H1 (cell line): Measurements from ENCODE around the gene KCNMA1. TPM values are rescaled to one million over a fixed set of nuclear protein-coding genes. Genes with fewer than 3 reads are reported as not detected.

Experiments
- CTCF ChIA-PET: fragments of 300-600 bp; sonication (Branson Sonifier 250); formaldehyde crosslinking; loops from one replicate; lab custom pipeline; 2021; ENCODE audit not compliant: partially characterized antibody; lab: Charles Lee
- POLR2A ChIA-PET: fragments of 300-600 bp; sonication (Branson Sonifier 250); formaldehyde crosslinking; loops from one replicate; lab custom pipeline; 2021; ENCODE audit warnings: inconsistent platforms; ENCODE audit not compliant: partially characterized antibody; lab: Charles Lee
- DNase-seq, 2 experiments: peaks; one replicate each; pipeline versions ENCODE4 v3.0.0 to v3.0.0-alpha.2; 2010 to 2022; ENCODE audit warnings: low spot score in 2 of 2, low read depth in 1 of 2, mixed read lengths in 1 of 2
- FAIRE-seq: peaks from 2 replicates; lab custom pipeline; 2011; peaks lifted over from hg19 to GRCh38; lab: Jason Lieb, UNC
- H2AFZ ChIP-seq: 2 replicates; pipeline ENCODE4 v1.8.1; 2012; ENCODE audit warnings: low read length, inconsistent platforms
- H2AK5ac ChIP-seq: 2 replicates; pipeline ENCODE4 v1.6.1; 2013; ENCODE audit warnings: low read depth, low read length
- H2BK120ac ChIP-seq: replicated peaks from 2 replicates; pipeline ENCODE3; 2013; ENCODE audit warnings: low read depth, low read length, inconsistent platforms
- H2BK12ac ChIP-seq: 2 replicates; pipeline ENCODE4 v1.6.1; 2013; ENCODE audit warnings: low read depth, low read length
- H2BK15ac ChIP-seq: 2 replicates; pipeline ENCODE4 v1.6.1; 2013; ENCODE audit warnings: low read length
- H2BK20ac ChIP-seq: 2 replicates; pipeline ENCODE4 v1.6.1; 2013; ENCODE audit warnings: low read length
- H2BK5ac ChIP-seq: 2 replicates; pipeline ENCODE4 v1.6.1; 2013; ENCODE audit warnings: low read depth, low read length
- H3K14ac ChIP-seq: 2 replicates; pipeline ENCODE4 v1.6.1; 2013; ENCODE audit warnings: inconsistent platforms; ENCODE audit not compliant: insufficient read length
- H3K18ac ChIP-seq: 2 replicates; pipeline ENCODE4 v1.6.1; 2013; ENCODE audit warnings: low read length; ENCODE audit errors: extremely low read depth
- H3K23ac ChIP-seq: 2 replicates; pipeline ENCODE4 v1.6.1; 2013; ENCODE audit warnings: inconsistent platforms; ENCODE audit not compliant: insufficient read length
- H3K23me2 ChIP-seq: 2 replicates; pipeline ENCODE4 v1.6.1; 2013; ENCODE audit warnings: low read depth, low read length
- H3K27ac ChIP-seq: 2 replicates; pipeline ENCODE4 v1.6.1; 2011; ENCODE audit warnings: low read depth, low read length, inconsistent platforms
- H3K27me3 ChIP-seq, 4 experiments: replicated peaks in 1 of 4; 1 replicate in 1 of 4; 2 replicates in 3 of 4; pipeline versions ENCODE4 v1.6.1 to v1.8.1; 2011 to 2013; ENCODE audit warnings: low read length in 3 of 4, mild to moderate bottlenecking in 3 of 4, inconsistent platforms in 2 of 4, mixed read lengths in 2 of 4, moderate library complexity in 1 of 4; ENCODE audit not compliant: control insufficient read depth in 3 of 4, insufficient read depth in 3 of 4; ENCODE audit errors: extremely low read depth in 1 of 4
- H3K36me3 ChIP-seq, 4 experiments: 2 replicates each; pipeline versions ENCODE4 v1.6.1 to v1.8.1; 2011 to 2013; ENCODE audit warnings: mild to moderate bottlenecking in 4 of 4, low read length in 3 of 4, moderate library complexity in 2 of 4, control low read depth in 1 of 4, inconsistent platforms in 1 of 4; ENCODE audit not compliant: insufficient read depth in 4 of 4, control insufficient read depth in 2 of 4
- H3K4ac ChIP-seq: replicated peaks from 2 replicates; pipeline ENCODE3; 2013; ENCODE audit warnings: low read length, low read depth, mixed read lengths, inconsistent platforms; ENCODE audit not compliant: insufficient read length
- H3K4me1 ChIP-seq, 4 experiments: replicated peaks in 1 of 4; 1 replicate in 1 of 4; 2 replicates in 3 of 4; pipeline versions ENCODE4 v1.6.1 to v1.8.1; 2011 to 2013; ENCODE audit warnings: low read length in 3 of 4, inconsistent platforms in 2 of 4, mixed read lengths in 1 of 4; ENCODE audit not compliant: insufficient read depth in 4 of 4, control insufficient read depth in 3 of 4
- H3K4me2 ChIP-seq, 2 experiments: 2 replicates each; pipeline versions ENCODE4 v1.6.1 to v1.8.1; 2011 to 2013; ENCODE audit warnings: low read depth in 2 of 2, low read length in 2 of 2, control low read depth in 1 of 2, inconsistent platforms in 1 of 2, mild to moderate bottlenecking in 1 of 2; ENCODE audit not compliant: insufficient read depth in 1 of 2
- H3K4me3 ChIP-seq, 4 experiments: fragments of 200-600, 300-600 bp in 1 of 4; sonication (generic), shearing (Covaris generic), sonication (Bioruptor Twin) in 1 of 4; 2 replicates each; pipeline versions ENCODE4 v1.5.1 to v1.8.1; 2011 to 2016; ENCODE audit warnings: low read length in 4 of 4, low read depth in 3 of 4, control low read depth in 2 of 4, inconsistent platforms in 2 of 4, mild to moderate bottlenecking in 2 of 4, mixed read lengths in 1 of 4, moderate library complexity in 1 of 4; ENCODE audit not compliant: insufficient read depth in 2 of 4; ENCODE audit errors: extremely low read depth in 1 of 4
- H3K56ac ChIP-seq: replicated peaks from 2 replicates; pipeline ENCODE3; 2013; ENCODE audit warnings: low read depth, mild to moderate bottlenecking, mixed read lengths, low read length, inconsistent platforms; ENCODE audit not compliant: insufficient read length
- H3K79me1 ChIP-seq: 2 replicates; pipeline ENCODE4 v1.6.1; 2013; ENCODE audit warnings: low read depth, low read length, control low read depth
- H3K79me2 ChIP-seq, 2 experiments: 2 replicates each; pipeline versions ENCODE4 v1.6.1 to v1.8.1; 2012 to 2013; ENCODE audit warnings: low read length in 2 of 2, mild to moderate bottlenecking in 2 of 2, inconsistent platforms in 1 of 2; ENCODE audit not compliant: insufficient read depth in 2 of 2, control insufficient read depth in 1 of 2
- H3K9ac ChIP-seq, 4 experiments: replicated peaks in 1 of 4; 1 replicate in 1 of 4; 2 replicates in 3 of 4; pipeline versions ENCODE4 v1.6.1 to v1.8.1; 2011 to 2013; ENCODE audit warnings: low read depth in 3 of 4, low read length in 3 of 4, control low read depth in 2 of 4, mild to moderate bottlenecking in 2 of 4, moderate library complexity in 2 of 4, inconsistent platforms in 1 of 4; ENCODE audit errors: extremely low read depth in 1 of 4
- H3K9me3 ChIP-seq, 2 experiments: 2 replicates each; pipeline versions ENCODE4 v1.6.1 to v1.8.1; 2012 to 2013; ENCODE audit warnings: mild to moderate bottlenecking in 2 of 2, moderate library complexity in 2 of 2, control low read depth in 1 of 2, inconsistent platforms in 1 of 2, low read depth in 1 of 2, low read length in 1 of 2, mixed read lengths in 1 of 2; ENCODE audit not compliant: insufficient read depth in 2 of 2
- H4K20me1 ChIP-seq, 2 experiments: replicated peaks in 1 of 2; 2 replicates each; pipeline versions ENCODE3 to v1.8.1; 2011 to 2013; ENCODE audit warnings: inconsistent platforms in 2 of 2, low read length in 2 of 2, mild to moderate bottlenecking in 1 of 2; ENCODE audit not compliant: insufficient read depth in 2 of 2, control insufficient read depth in 1 of 2
- H4K5ac ChIP-seq: 2 replicates; pipeline ENCODE4 v1.6.1; 2013; ENCODE audit warnings: low read length, low read depth, mixed read lengths, inconsistent platforms; ENCODE audit not compliant: insufficient read length
- H4K8ac ChIP-seq: 2 replicates; pipeline ENCODE4 v1.8.0; 2013; ENCODE audit warnings: mild to moderate bottlenecking, moderate library complexity, low read length, inconsistent platforms; ENCODE audit not compliant: insufficient read depth; ENCODE audit errors: extremely low read depth
- H4K91ac ChIP-seq: replicated peaks from 2 replicates; pipeline ENCODE3; 2013; ENCODE audit warnings: low read length, mixed read lengths, inconsistent platforms; ENCODE audit not compliant: insufficient read length
- BCL11A ChIP-seq, 2 experiments: IDR thresholded peaks; one replicate each; pipeline ENCODE4 v1.6.1; 2011; ENCODE audit warnings: low read depth in 2 of 2, low read length in 2 of 2, mild to moderate bottlenecking in 2 of 2
- CTBP2 ChIP-seq: IDR thresholded peaks from 2 replicates; pipeline ENCODE4 v1.7.0; 2011; ENCODE audit warnings: borderline replicate concordance, mild to moderate bottlenecking, moderate library complexity, mixed read lengths, low read length; ENCODE audit not compliant: insufficient read depth, insufficient read length
- POLR2AphosphoS5 ChIP-seq: IDR thresholded peaks from 2 replicates; pipeline ENCODE4 v1.6.1; 2011; ENCODE audit warnings: low read depth, low read length
- YY1 ChIP-seq: IDR thresholded peaks from 2 replicates; pipeline ENCODE4 v1.6.1; 2011; ENCODE audit warnings: low read depth, mild to moderate bottlenecking, low read length
- WGBS, 2 experiments: shearing (Covaris generic) in 1 of 2; methylation state at CpG; one replicate each; pipeline versions ENCODE4 v1.1.6 to v1.1.7; 2013 to 2015; ENCODE audit warnings: low lambda C conversion rate in 2 of 2, mixed read lengths in 2 of 2, inconsistent platforms in 1 of 2, low coverage in 1 of 2, missing lambda C conversion rate in 1 of 2; ENCODE audit not compliant: insufficient replicate concordance in 2 of 2, insufficient coverage in 1 of 2, insufficient read length in 1 of 2; ENCODE audit errors: extremely low coverage in 1 of 2, missing lambda C conversion rate in 1 of 2; 5-methylcytosine and 5-hydroxymethylcytosine counted together
- polyA plus RNA-seq, 7 experiments: library from polyadenylated mRNA; depleted of rRNA in 3 of 7; stranded (reverse) in 5 of 7; unstranded in 2 of 7; fragments of >200 nt in 5 of 7; fragments of 200-250 nt in 2 of 7; gene quantifications; 1 replicate in 5 of 7; 2 replicates in 1 of 7; 4 replicates in 1 of 7; pipeline versions ENCODE4 v1.2.1 to v1.2.3, GENCODE V29; 2011 to 2013; ENCODE audit warnings: missing spikeins in 2 of 7, mixed read lengths in 2 of 7
- total RNA-seq: library from RNA; stranded (reverse); fragmentation: NEBNext Ultra II Directional; extraction: Animal tissue kit (Norgen Biotek cat#: 25700); gene quantifications from 2 replicates; pipeline ENCODE4 v1.2.1, GENCODE V29; 2021

KCNMA1 gene
- total and polyA plus RNA-seq, 2 of the 8 experiments (the other 6 are each of a cell fraction or from before 2014, with no cell fraction given), result 10.2 to 11.1 TPM

DNA sequence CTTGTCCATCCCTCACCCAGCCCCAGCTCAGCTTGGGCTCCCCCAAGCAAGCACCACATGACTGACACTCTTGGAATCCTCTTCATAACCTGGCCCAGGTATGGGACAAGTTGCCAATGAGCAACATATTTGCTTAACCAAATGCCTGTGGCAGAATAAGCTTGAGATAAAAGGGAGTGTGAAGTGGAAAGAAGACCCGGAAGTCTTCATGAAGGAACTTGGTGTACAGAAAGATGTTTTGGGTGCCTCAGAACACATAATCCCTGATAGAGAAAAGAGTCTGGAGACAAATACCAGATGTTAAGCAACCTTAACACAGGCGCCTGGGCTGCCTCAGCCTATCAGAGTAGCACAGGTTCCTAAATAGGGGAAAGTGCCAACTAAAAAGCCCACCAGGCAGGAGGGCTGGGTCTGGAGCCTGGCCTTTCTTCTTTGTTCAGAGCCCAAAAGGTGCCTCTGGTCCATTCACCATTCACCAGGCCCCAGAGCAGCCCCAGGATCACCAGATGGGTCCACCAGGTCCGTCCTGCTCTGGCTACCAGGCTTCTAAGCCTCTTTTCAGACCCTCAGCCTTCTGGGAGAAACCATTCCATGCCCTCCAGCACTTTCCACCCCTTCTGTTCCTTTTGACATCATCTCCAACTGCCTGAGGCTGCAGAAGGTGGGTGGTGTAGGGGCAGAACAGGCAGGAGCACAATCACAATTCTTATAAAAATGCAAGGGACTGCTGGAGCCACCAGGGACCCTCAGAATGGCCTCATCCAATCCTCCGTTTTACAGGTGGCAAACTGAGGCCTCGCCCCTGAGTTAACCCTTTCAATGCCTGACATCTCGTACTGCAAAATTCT, 22.6 kb downstream of the KCNMA1 start:
- Histone ChIP-seq H3K23me2 (no peaks in the 10 kb centered on the region), H2BK15ac (no peak overlapping the region), H4K91ac (no peak overlapping the region), H3K4me3 (no peak overlapping the region), H3K9ac (no peak overlapping the region), H2AK5ac (no peak overlapping the region), H3K9me3 (no peaks in the 10 kb centered on the region), H4K8ac (no peak overlapping the region), H2BK20ac (no peak overlapping the region), H2AFZ (no peak overlapping the region), H4K5ac (no peak overlapping the region), H3K56ac (no peak overlapping the region), H2BK120ac (no peak overlapping the region), H3K79me2 (no peaks in the 10 kb centered on the region), H2BK12ac (no peak overlapping the region), H3K27ac (no peak overlapping the region), H3K4ac (no peak overlapping the region), H3K36me3 (no peaks in the 10 kb centered on the region), H3K79me1 (no peaks in the 10 kb centered on the region; the same call in 1 of the 2 replicates), H2BK5ac (no peak overlapping the region), H3K4me1 (no peaks in the 10 kb centered on the region), H3K27me3 (no peaks in the 10 kb centered on the region), H3K18ac (no peak overlapping the region), H3K14ac (no peak overlapping the region), H3K4me2 (no peak overlapping the region), H3K23ac (no peak overlapping the region), H4K20me1 (no peaks in the 10 kb centered on the region)
- POLR2A ChIA-PET, result no interaction called here
- DNase-seq (no peak), FAIRE-seq (no peak)
- CTCF ChIA-PET, result interaction anchor here (0.9 to 1.9 kb wide), 4 partner anchors 9 to 450 kb away, joined by 3 to 6 read pairs (median 4); no protein-coding TSS in a partner anchor
- WGBS, 2 experiments, result 80% methylated on average over 6 of the region's 6 CpGs; no CpG with 5 or more reads in 1 of the 2 experiments
- no peak for TF ChIP-seq CTBP2
- TF ChIP-seq YY1, result no peak
- no peak for TF ChIP-seq POLR2AphosphoS5
- TF ChIP-seq BCL11A (IDR thresholded peaks at IDR 0.05; ENCODE audit: low read depth in 2 of 2, low read length in 2 of 2), result no peak
